SIG-M5 (cell line): ENCODE data around the gene MAGOHB.
"Not testable (repeated sequence)": the region's sequence is repeated elsewhere in the genome, so short reads cannot be mapped to it uniquely, and the experiment has no call there.

Experiments used
- DNase-seq: peaks from one replicate; lab custom pipeline; 2025; lab: John Stamatoyannopoulos, UW

Gene MAGOHB

GRCh38 chr12:10612110-10612509 is 1.3 kb downstream of the MAGOHB start:
- DNase-seq: no peak

DNA sequence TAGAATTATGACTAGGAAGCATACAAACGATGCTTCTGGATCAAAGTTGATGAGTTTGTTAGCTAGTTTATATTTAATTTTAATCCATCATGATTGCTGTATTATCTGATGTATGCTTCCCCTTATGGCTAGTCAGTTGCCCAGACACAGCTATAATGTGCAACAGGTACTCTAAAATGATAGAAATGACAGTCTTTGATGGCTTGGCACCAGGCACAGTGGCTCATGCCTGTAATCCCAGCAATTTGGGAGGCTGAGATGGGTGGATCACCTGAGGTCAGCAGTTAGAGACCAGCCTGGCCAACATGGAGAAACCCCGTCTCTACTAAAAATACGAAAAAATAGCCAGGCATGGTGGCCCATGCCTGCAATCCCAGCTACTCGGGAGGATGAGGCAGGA is 2.2 kb downstream of the MAGOHB start:
- not testable (repeated sequence) for DNase-seq

DNA sequence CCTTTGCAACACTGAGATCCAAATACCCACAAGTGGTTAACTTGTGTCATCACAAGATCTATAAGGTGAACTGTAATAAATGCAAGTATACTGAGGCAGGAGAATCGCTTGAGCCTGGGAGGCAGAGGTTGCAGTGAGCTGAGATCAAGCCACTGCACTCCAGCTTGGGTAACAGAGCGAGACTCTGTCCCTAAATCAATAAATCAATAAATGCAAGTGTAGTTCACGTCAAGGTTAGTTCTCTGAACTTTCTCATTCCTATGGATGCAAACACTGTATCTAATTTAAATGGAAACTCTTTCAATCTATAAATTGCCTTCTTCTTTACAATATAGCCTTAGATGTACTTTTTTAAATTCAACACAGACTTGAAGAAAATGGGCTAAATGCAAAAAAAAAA is 3.2 kb downstream of the MAGOHB start:
- DNase-seq: no peak

GRCh38 chr12:10607885-10608458 is 5.4 kb downstream of the MAGOHB start:
- no peak for DNase-seq

- no peak for DNase-seq
Measured at GRCh38 chr12:10601860-10602259, 11.5 kb downstream of the MAGOHB start.

GRCh38 chr12:10600988-10601387 is 12.4 kb downstream of the MAGOHB start:
- DNase-seq: no peak

DNA sequence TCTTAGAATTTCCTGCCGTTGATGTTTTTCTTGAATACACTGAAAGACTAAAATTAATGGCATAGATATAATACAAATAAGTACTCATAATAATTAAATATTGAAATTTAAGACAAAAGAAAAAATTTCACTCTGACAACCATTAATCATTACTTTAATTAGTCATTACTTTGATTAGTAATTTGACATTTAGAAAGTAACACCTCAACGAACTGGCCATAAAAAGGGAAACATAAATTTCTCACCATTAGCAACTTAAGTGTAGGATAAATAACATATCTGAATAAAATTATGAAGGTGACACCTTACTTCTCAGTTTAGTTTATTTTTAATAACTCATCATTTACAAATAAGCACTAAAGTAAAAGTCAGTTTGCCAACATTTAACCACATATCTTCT is 17.5 kb downstream of the MAGOHB start:
- DNase-seq: no peak

GRCh38 chr12:10590966-10591365 is 22.4 kb downstream of the MAGOHB start:
- DNase-seq: no peak

DNA sequence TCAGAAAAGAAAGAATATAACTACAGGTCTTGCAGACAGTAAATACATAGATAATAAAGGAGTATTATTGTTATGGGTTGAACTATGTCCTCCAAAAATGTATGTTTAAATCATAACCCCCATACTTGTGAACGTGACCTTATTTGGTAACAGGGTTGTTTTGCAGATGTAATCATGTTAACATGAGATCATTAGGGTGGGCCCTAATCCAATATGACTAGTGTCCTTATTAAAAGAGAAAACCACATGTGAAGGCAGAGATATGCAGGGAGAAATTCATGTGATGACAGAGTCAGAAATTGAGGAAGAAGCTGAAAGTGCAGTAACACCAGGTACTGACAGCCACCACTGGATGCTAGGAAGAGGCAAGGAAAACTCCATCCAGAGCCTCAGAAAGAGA is 29.0 kb downstream of the MAGOHB start:
- no peak for DNase-seq

- DNase-seq: no peak
Measured at GRCh38 chr12:10582704-10583103, 30.7 kb downstream of the MAGOHB start.

DNA sequence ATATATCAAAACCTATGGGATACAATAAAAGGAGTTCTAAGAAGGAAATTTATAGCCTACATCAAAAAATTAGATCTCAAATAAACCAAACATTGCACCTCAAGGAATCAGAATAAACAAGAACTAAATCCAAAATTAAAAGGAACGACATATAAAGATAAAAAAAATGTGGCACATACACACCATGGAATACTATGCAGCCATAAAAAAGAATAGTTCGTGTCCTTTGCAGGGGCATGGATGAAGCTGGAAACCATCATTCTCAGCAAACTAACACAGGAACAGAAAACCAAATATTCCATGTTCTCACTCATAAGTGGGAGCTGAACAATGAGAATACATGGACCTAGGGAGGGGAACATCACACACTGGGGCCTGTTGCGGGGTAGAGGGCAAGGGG is 31.3 kb downstream of the MAGOHB start:
- DNase-seq: not testable (repeated sequence)

- DNase-seq: no peak
Measured at GRCh38 chr12:10574307-10574706, 39.1 kb downstream of the MAGOHB start.

GRCh38 chr12:10572021-10572490 is 41.4 kb downstream of the MAGOHB start:
- not testable (repeated sequence) for DNase-seq

- DNase-seq: no peak
Measured at GRCh38 chr12:10571141-10571540, 42.3 kb downstream of the MAGOHB start.

DNA sequence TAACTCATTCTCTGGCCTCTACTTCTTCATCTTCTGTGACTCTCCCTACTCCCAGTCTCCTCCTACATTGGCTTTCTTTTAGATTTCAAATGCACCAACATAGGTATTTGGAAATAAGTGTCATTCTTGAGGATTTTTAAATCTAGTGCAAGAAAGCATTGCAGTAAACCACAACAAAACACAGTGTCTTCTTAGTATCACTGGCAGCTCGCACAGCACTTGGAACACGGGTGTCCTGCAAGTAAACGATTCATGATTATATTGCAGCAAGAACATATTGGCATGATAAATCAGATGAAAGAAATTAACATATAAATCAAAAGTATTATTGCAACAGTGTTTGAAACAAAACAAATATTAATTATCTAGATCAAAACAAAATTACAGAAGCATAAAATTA is 45.6 kb downstream of the MAGOHB start:
- DNase-seq: no peak

- DNase-seq: no peak
Measured at GRCh38 chr12:10563966-10564365, 49.4 kb downstream of the MAGOHB start.

DNA sequence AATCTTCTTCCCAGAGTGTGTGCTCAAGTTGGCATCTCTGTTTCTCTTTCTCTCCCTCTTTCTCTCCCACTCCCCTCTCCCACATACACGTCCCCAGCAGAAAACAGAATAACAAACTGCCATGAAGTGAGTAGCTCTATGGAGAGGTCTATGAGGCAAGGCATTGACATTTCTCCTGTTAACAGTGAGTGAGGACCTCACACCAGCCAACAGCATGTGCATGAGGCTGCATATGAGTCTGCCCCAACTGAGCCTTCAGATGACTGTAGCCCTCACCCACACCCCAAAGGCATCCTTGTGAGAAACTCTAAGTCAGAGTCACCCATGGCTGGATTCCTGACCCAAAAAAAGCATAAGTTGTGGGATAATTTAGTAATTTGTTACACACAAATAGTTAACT is 50.4 kb downstream of the MAGOHB start:
- no peak for DNase-seq

DNA sequence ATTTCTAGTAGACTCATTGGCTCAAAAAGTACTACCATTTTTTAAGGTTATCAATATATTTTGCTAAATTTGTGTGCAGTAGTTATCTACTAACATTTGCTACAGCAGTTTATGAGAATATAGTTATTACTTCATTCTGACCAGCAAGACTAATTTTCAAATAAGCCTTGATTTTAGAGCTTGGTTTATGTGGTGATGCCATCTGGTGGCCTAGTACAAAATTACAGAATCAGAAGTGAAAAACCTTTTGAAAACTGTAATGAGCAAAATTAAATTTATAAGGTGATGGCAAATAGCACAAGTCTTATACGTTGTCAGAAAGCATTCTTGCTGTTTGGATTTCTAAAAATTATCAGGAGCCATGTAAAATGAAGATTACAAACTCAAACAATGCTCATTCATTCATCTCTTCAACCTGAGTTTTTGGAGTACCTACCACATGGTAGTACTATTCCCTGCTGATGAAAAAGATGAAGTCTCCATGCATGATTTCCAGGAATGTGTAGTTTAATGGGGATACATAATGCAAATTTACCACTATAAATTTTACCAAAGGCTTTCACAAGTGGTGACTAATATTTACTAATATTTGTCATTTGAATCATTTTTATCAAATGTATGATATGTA is 51.0 kb downstream of the MAGOHB start:
- no peak for DNase-seq

DNA sequence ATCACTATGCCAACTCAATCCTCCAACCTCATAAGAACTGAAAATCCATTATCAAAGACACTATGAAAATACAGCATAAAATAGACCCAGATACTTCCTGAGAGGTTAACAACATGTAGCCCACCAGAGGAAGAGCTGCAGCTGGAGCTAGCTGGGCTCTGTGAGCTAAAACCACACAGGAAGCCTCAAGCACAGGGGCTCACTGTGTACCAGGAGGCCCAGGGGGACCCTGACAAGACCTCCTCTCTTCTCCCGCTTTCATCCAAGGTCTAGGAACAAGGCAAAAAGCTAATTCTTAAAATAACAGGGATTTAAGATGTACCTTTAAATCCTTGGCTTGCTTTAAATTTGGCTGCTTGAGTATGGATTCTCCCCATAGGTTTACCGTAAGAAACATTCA is 54.2 kb downstream of the MAGOHB start:
- DNase-seq: no peak

DNA sequence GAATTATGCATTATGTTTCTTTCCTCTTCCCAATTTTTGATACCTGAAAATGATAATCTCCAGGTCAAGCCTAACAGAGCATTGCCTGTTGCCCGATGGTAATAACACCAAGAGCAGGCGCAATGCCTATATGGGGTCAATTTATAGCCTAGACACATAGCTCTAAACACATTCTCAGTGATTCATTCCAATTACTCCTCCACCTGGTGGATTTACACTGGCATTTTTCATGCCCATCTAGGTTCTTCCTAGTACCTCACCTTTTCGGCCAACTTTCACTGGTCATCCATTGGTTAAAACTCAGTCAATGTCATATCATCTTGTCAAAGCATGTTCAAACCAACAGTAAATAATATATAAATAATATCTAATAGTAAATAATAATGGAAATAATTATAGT is 54.6 kb downstream of the MAGOHB start:
- no peak for DNase-seq

- no peak for DNase-seq
Measured at GRCh38 chr12:10558301-10558700, 55.1 kb downstream of the MAGOHB start.

DNA sequence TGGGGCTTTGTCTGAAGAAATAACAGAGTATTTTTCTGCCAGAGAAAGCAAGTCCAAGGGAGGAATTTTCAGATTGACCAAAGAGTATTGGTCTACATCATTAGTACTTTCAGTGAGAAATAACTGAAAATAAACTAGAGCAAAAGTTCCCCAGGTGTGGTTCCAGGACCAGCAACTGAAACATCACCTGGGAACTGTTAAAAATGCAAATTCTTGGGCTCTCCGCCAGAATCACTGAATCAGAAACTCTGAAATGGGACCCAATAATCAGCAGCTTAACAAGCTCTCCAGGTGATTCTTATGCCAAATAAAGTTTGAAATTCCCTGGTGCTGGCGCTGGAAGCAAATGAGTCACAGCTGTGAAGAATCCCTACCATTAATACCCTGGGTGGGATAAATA is 55.6 kb downstream of the MAGOHB start:
- no peak for DNase-seq

DNA sequence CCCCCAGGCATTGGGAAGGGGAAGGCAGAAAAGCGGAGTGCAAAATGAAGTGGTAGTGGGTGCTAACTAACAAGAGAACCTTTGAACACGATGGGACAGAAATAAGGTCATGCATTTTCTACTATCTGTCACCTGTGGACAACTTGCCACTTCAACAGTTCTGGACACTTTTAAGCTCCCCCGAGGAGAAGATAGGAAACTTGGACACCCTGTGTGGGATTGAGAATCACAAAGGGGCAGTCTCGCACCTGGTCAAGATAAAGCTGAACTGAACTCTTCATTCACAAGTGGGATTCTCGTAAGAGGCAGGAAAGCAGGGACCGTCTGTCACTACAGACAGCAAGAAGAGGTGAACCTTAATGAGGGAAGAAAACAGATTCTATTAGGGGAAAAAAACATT is 56.1 kb downstream of the MAGOHB start:
- no peak for DNase-seq
